Measurements from ENCODE around the gene PTPDC1. TPM values are rescaled to one million over a fixed set of nuclear protein-coding genes. Genes with fewer than 3 reads are reported as not detected.

The PTPDC1 gene
- total RNA-seq, 2 experiments from 2014 or later, result 4.9 to 5.6 TPM

DNA sequence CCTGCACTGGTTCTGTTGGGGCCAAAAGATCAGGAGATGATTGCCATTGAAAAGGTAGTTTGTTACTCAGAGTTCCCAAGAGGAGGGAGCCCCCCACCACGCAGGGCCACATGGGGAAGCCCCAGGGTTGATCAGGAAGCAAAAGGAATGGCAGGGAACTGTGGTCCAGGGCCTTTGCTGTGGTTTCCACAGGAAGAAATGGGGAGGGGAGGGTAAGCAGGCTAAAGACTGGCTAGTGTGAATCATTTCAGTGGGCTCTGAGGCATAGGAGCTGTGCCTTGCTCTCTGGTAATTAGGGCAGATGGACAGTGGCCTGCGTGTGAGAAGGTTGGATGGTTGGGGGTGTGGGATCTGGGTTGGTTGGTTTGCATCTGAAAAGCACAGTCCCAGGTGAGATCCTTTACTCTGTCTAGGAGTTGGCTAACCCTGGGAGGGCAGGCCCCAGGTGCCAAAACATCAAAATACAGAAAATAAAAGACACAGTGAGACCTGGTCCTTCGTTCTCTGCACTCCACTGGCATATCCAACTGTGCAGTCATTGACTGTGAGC is 66.1 kb downstream of the PTPDC1 start:
- Mint-ChIP-seq H3K36me3 (ENCODE audit: low read depth) (no peaks in the 10 kb centered on the region), H3K4me3 (no peak overlapping the region), H3K27me3 (no peaks in the 10 kb centered on the region), H3K9me3 (peaks cover 3% of the 10 kb centered on the region), H3K27ac (no peak overlapping the region), H3K4me1 (ENCODE audit: low read depth) (peaks cover 10% of the 10 kb centered on the region)
- POLR2A ChIA-PET, result interaction anchor here (1.1 kb wide), 1 partner anchor 38 kb away, joined by 4 read pairs; no protein-coding TSS in a partner anchor
- ATAC-seq, result no peak
- intact Hi-C loops (cut with micrococcal nuclease), result no loop called here
- CTCF ChIA-PET, result no interaction called here
- DNase-seq, result no peak
- TF ChIP-seq, protein P1, sequence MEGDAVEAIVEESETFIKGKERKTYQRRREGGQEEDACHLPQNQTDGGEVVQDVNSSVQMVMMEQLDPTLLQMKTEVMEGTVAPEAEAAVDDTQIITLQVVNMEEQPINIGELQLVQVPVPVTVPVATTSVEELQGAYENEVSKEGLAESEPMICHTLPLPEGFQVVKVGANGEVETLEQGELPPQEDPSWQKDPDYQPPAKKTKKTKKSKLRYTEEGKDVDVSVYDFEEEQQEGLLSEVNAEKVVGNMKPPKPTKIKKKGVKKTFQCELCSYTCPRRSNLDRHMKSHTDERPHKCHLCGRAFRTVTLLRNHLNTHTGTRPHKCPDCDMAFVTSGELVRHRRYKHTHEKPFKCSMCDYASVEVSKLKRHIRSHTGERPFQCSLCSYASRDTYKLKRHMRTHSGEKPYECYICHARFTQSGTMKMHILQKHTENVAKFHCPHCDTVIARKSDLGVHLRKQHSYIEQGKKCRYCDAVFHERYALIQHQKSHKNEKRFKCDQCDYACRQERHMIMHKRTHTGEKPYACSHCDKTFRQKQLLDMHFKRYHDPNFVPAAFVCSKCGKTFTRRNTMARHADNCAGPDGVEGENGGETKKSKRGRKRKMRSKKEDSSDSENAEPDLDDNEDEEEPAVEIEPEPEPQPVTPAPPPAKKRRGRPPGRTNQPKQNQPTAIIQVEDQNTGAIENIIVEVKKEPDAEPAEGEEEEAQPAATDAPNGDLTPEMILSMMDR (IDR thresholded peaks at IDR 0.05), result no peak

DNA sequence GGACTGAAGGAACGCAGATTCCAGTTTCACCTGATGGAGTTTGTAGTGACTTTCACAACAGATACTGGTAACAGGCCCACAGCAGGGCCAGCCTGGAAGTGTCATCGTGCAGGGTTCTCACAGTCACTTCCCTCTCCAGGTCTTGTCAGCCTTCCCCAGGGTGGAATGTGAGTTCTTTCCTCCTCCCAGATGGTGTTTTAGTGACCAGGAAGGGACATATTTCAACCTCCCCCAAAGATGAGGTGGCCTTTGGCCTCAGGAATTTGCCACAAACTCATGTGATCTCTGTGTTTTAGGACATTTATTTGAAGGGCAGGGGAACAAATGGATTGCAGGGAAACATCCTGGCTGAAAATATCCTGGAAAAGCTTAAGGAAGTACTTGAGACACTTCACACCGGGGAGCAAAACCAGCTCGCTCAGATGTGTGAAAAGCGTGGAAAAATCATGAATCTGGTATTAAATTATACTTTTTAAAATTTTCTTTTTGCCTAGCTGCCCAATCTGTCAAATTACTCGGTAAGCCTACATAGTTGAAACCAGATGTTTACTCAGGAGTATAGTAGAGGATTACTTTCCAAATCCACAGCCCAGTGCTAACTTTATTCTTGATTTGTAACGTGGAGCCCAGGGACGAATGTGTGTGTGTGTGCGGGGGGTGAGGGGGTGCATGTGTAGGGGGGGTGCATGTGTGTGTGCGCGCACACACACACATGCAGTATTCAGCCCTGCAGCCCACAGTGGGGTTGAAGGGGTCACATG is 66.8 kb downstream of the PTPDC1 start:
- H3K36me3 Mint-ChIP-seq (ENCODE audit: low read depth), result no peaks in the 10 kb centered on the region
- no peak overlapping the region for H3K4me3 Mint-ChIP-seq
- peaks cover 3% of the 10 kb centered on the region for H3K9me3 Mint-ChIP-seq
- no peak for DNase-seq
- TF ChIP-seq, protein P1 (IDR thresholded peaks at IDR 0.05), result no peak
- intact Hi-C loops (cut with micrococcal nuclease), result no loop called here
- no peak for ATAC-seq
- ChIA-PET POLR2A (interaction anchor here (0.9 kb wide), 1 partner anchor 13 kb away, joined by 3 read pairs; no protein-coding TSS in a partner anchor), CTCF (no interaction called here)
- no peaks in the 10 kb centered on the region for H3K27me3 Mint-ChIP-seq
- no peak overlapping the region for H3K27ac Mint-ChIP-seq
- peaks cover 10% of the 10 kb centered on the region for H3K4me1 Mint-ChIP-seq (ENCODE audit: low read depth)

DNA sequence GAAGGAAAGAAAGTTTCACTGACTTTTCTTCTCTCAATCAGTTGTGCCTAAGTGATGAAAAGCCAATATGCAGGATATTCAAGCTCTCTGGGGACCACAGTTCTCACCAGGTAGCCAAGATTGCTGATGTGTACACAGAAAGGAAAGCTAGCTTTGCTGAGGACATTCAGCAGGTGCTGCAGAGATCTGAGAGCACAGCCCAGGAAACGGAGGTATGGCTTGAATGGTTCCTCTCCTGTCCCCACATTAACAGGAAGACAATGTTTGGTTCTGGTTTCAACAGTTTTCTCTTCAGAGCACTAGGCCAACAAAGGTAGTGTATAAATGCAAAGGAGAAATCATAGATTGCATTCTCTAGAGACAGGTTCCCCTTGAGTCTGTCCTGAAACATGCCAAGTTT is 69.6 kb downstream of the PTPDC1 start:
- no peaks in the 10 kb centered on the region for H3K36me3 Mint-ChIP-seq (ENCODE audit: low read depth)
- H3K9me3 Mint-ChIP-seq, result peaks cover 3% of the 10 kb centered on the region
- peaks cover 18% of the 10 kb centered on the region for H3K4me1 Mint-ChIP-seq (ENCODE audit: low read depth)
- H3K27ac Mint-ChIP-seq, result peak overlapping the region; percentile 27
- no peak overlapping the region for H3K4me3 Mint-ChIP-seq
- intact Hi-C loops (cut with micrococcal nuclease), result no loop called here
- ATAC-seq (peak; percentile 37), DNase-seq (no peak)
- H3K27me3 Mint-ChIP-seq, result no peaks in the 10 kb centered on the region
- CTCF ChIA-PET, result no interaction called here
- TF ChIP-seq, protein P1 (IDR thresholded peaks at IDR 0.05), result no peak
- POLR2A ChIA-PET, result interaction anchor here (1.9 kb wide), 1 partner anchor 24 kb away, joined by 5 read pairs; no protein-coding TSS in a partner anchor

DNA sequence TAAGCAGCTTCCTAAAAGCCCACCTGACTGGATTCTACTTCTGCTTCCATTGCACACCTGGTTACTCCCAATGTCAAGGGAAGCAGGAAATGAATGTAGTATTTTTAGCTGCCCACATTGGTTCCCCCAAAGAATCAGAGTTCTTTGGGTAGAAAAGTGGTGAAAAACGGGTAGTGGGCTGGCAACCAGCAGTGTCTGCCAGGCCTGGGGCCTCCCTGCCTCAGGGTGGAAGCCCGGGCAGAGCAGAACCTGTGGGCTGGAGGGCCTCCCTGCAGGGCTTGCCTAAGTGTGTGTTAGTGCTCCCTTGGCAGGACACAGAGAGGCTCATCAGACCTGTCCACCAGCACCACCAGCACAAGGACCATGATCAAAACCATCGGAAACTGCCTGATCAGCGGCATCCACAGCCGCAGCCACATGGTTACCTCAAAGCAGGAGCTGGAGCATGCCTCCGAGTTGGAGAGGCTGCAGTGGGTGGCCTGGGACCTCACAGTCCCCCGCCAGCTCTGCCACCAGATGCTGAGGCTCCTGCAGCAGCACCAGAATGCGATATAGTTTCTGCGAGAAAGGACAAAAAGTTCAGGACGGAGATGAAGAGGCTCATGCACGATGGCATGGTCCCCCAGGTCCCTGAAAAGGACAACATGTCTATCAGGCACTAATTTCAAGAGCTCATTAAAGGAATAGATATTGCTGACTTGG is 72.2 kb downstream of the PTPDC1 start:
- no peaks in the 10 kb centered on the region for H3K36me3 Mint-ChIP-seq (ENCODE audit: low read depth)
- H3K27ac Mint-ChIP-seq, result no peak overlapping the region
- ChIA-PET POLR2A (interaction anchor here (1.8 kb wide), 1 partner anchor 10 kb away, joined by 6 read pairs; no protein-coding TSS in a partner anchor), CTCF (interaction anchor here (1.1 to 2.4 kb wide), 3 partner anchors 57 to 93 kb away, joined by 3 to 6 read pairs (median 4); no protein-coding TSS in a partner anchor)
- no peak overlapping the region for H3K4me3 Mint-ChIP-seq
- H3K4me1 Mint-ChIP-seq (ENCODE audit: low read depth), result peaks cover 18% of the 10 kb centered on the region
- TF ChIP-seq, protein P1 (IDR thresholded peaks at IDR 0.05), result no peak
- H3K9me3 Mint-ChIP-seq, result peaks cover 3% of the 10 kb centered on the region
- H3K27me3 Mint-ChIP-seq, result no peaks in the 10 kb centered on the region
- intact Hi-C loops (cut with micrococcal nuclease), result no loop called here
- ATAC-seq (no peak), DNase-seq (no peak)

Measured in activated CD8-positive, alpha-beta T cell treated with anti-CD3 and anti-CD28 coated beads for 36 hours (primary cell).